ENCODE data around the gene SLC35E4.

The SLC35E4 gene

DNA sequence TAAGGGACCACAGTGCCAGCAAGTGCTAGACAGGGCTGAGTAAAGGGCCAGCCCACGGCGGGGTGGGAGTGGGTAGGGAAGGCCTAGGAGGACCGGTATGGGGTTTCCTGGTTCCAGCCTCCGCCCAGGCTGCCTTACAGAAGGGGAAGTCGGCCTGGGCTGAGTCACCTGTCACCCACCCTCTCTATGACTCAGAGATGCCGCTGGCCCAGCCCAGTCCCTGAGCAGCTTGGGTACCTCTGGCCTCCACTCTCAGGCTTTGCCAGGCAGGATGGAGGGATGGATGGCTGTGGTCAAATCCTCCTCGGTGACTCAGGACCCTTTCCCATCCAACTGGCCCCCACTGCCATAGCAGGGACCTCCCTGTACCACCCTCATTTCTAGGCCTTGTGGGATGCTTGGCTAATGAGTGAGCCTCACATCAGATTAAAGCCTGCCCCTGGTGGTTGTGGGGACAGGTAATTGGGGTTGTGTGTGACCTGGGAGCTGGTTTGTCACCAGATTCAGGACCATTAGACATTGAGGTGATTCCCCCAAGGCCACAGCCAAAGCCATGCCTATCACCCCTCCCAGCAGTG lies 13.9 kb downstream of the SLC35E4 start:
- peak; percentile 87 for DNase-seq (ENCODE audit: low read depth)
- TF ChIP-seq, protein P1, sequence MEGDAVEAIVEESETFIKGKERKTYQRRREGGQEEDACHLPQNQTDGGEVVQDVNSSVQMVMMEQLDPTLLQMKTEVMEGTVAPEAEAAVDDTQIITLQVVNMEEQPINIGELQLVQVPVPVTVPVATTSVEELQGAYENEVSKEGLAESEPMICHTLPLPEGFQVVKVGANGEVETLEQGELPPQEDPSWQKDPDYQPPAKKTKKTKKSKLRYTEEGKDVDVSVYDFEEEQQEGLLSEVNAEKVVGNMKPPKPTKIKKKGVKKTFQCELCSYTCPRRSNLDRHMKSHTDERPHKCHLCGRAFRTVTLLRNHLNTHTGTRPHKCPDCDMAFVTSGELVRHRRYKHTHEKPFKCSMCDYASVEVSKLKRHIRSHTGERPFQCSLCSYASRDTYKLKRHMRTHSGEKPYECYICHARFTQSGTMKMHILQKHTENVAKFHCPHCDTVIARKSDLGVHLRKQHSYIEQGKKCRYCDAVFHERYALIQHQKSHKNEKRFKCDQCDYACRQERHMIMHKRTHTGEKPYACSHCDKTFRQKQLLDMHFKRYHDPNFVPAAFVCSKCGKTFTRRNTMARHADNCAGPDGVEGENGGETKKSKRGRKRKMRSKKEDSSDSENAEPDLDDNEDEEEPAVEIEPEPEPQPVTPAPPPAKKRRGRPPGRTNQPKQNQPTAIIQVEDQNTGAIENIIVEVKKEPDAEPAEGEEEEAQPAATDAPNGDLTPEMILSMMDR (conservative IDR thresholded peaks at IDR 0.05; ENCODE audit: control insufficient read depth, insufficient read depth, low read depth, low read length): peak; percentile 16
- H3K4me3 ChIP-seq (ENCODE audit: control insufficient read depth, low read depth, low read length): no peak overlapping the region

DNA sequence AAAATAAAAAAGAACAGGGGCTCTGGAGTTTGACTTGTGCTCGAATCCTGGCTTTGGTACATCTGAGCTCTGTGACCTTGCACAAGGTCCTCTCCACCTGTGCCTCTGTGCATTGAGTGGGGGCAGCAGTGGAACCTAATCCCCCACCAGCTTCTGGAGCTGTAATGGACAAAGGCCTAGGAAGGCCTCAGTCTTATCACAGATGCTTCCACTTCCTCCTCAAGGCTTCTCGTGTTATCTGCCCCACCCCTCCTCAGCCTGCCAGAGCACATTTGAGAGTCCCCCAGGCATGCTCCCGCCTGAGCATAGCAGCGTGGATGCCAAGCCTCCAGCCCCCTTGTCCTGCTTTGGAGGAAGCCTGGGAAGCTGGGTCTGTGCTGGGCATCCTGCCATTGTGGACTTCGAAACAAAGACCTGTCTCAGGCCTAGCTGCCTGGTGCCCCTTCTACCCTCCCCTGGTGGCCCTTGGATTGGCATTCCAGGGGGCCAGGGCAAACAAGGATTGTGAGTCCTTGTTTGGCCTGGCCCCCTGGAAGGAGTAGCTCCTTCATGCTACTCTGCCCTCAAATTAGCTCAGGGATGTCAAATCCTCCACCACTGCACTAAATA lies 15.0 kb downstream of the SLC35E4 start:
- H3K4me3 ChIP-seq (ENCODE audit: control insufficient read depth, low read depth, low read length): no peak overlapping the region
- TF ChIP-seq, protein P1 (conservative IDR thresholded peaks at IDR 0.05; ENCODE audit: control insufficient read depth, insufficient read depth, low read depth, low read length): no peak
- no peak for DNase-seq (ENCODE audit: low read depth)

DNA sequence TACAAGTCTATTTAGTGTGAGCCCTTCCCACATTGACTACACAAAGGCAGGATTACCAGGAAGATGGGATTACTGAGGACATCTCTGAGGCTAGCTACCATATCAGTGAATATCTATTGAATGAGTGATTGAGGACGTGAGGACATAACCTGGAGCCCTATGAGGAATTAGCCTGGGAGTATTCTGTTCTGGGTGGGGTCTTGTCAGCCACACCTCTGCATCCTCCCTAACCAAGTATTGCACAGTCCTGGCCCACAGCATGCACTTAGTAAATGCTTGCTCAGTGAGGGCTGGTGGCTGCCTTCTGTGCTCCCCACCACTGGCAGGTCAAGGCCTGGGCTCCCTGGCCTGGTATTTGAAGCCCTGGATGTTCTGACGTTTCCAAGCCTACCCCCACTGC lies 17.3 kb downstream of the SLC35E4 start:
- TF ChIP-seq, protein P1 (conservative IDR thresholded peaks at IDR 0.05; ENCODE audit: control insufficient read depth, insufficient read depth, low read depth, low read length): no peak
- DNase-seq (ENCODE audit: low read depth): no peak
- no peak overlapping the region for H3K4me3 ChIP-seq (ENCODE audit: control insufficient read depth, low read depth, low read length)

DNA sequence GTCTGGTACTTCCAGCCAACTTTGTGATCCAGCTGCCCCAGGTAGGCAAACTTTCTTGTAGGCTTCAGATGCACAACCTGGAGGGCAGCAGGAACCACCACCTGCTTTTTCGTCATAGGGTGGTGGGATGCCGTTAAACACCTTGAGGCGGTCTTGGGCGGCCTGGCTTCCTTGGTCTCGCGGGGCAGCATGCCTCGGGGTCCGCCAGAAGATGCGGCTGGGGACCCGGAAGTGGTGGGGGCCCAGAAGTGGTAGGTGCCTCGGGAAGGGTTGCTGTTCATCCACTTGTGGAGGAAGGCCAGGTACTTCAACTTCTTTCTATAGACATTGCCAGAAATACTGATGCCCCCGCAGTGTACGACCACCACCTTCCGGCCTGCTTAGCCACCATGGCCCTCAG lies 18.8 kb downstream of the SLC35E4 start:
- no peak for DNase-seq (ENCODE audit: low read depth)
- TF ChIP-seq, protein P1 (conservative IDR thresholded peaks at IDR 0.05; ENCODE audit: control insufficient read depth, insufficient read depth, low read depth, low read length): no peak
- H3K4me3 ChIP-seq (ENCODE audit: control insufficient read depth, low read depth, low read length): no peak overlapping the region

DNA sequence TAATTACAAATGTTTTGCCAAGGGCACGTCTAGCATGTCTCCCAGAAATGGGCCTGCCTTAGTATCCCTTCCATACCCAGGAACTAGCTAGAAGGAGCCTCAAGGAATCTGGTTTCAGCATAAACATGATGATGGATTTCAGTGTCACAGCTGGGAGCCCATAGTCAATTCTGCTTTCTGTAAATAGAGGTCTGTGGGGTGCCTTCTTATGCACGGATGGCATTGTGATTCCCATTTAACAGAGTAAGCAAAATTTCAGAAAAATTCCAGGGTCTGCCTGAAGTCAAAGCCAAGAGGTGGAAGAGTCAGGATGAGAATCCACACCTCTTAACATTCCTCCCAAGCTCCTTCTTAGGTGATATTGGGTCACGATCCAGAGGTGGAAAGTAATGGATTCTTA lies 20.0 kb downstream of the SLC35E4 start:
- no peak overlapping the region for H3K4me3 ChIP-seq (ENCODE audit: control insufficient read depth, low read depth, low read length)
- TF ChIP-seq, protein P1 (conservative IDR thresholded peaks at IDR 0.05; ENCODE audit: control insufficient read depth, insufficient read depth, low read depth, low read length): no peak
- no peak for DNase-seq (ENCODE audit: low read depth)

DNA sequence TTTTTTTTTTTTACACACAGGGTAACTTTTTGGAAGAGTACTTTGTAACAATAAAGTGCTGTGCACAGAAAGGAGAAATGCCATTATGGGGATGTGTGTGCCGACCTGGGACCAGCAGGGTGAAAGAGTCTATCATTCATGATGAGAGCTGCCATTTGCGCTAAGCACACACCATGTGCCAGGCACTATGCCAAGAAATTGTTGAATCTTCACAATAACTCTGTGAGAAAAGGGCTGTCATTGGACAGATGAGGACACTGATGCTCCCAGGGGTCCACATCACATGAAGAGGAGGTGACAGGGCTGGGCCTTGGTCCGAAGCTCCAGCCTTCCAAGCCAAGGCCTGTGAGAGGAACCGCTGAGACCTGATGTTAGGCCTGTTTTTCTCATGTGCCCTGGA lies 26.5 kb downstream of the SLC35E4 start:
- no peak for DNase-seq (ENCODE audit: low read depth)
- TF ChIP-seq, protein P1 (conservative IDR thresholded peaks at IDR 0.05; ENCODE audit: control insufficient read depth, insufficient read depth, low read depth, low read length): no peak
- H3K4me3 ChIP-seq (ENCODE audit: control insufficient read depth, low read depth, low read length): no peak overlapping the region

Data from fibroblast of mammary gland (primary cell).